B cell (primary cell): Measurements from ENCODE around the gene PITPNB. TPM values are rescaled to one million over a fixed set of nuclear protein-coding genes. Genes with fewer than 3 reads are reported as not detected.

Source experiments
- ATAC-seq: fragments of 200-7000 bp; cut with Tn5 transposase; one replicate; pipeline ENCODE4 v1.10.0; 2021; ENCODE audit warnings: low read depth, mild to moderate bottlenecking, moderate number of reproducible peaks, moderate library complexity
- CTCF ChIA-PET: fragments of 350-600 bp; sonication (Branson Sonifier 250); formaldehyde crosslinking; loops from one replicate; lab custom pipeline; 2021; ENCODE audit warnings: antibody characterized with exemption, inconsistent platforms; lab: Charles Lee
- POLR2A ChIA-PET: fragments of 350-600 bp; sonication (Branson Sonifier 250); formaldehyde crosslinking; loops from one replicate; lab custom pipeline; 2021; ENCODE audit warnings: antibody characterized with exemption; lab: Charles Lee
- DNase-seq: peaks from one replicate; pipeline ENCODE4 v3.0.0; 2013
- H2AFZ ChIP-seq: 2 replicates; pipeline ENCODE4 v1.6.1; 2012; ENCODE audit warnings: mild to moderate bottlenecking, low read depth, low read length; ENCODE audit not compliant: insufficient read depth, poor library complexity, severe bottlenecking
- H3K27ac ChIP-seq, 2 donors: 1 replicate in 1 of 2; 2 replicates in 1 of 2; pipeline ENCODE4 v1.5.1; 2012 to 2013; ENCODE audit warnings: low read length in 2 of 2, mild to moderate bottlenecking in 2 of 2, moderate library complexity in 1 of 2
- H3K27me3 ChIP-seq, 4 experiments: fragments of 200-600 bp in 1 of 4; sonication (generic) in 1 of 4; replicated peaks in 1 of 4; 1 replicate in 2 of 4; 2 replicates in 2 of 4; pipeline versions ENCODE4 v1.6.1 to v1.7.0; 2013 to 2016; ENCODE audit warnings: low read length in 3 of 4, mild to moderate bottlenecking in 2 of 4, mixed read lengths in 1 of 4, moderate library complexity in 1 of 4; ENCODE audit not compliant: insufficient read depth in 4 of 4, control insufficient read depth in 3 of 4; ENCODE audit errors: control extremely low read depth in 1 of 4
- H3K36me3 ChIP-seq, 2 experiments: replicated peaks in 1 of 2; 1 replicate in 1 of 2; 2 replicates in 1 of 2; pipeline versions ENCODE4 v1.6.1 to v1.7.1; 2013; ENCODE audit warnings: low read length in 1 of 2; ENCODE audit not compliant: insufficient read depth in 2 of 2, control insufficient read depth in 1 of 2; ENCODE audit errors: control extremely low read depth in 1 of 2, extremely low read depth in 1 of 2
- H3K4me1 ChIP-seq, 2 donors: fragments of 200-600 bp in 1 of 2; sonication (generic) in 1 of 2; 1 replicate in 1 of 2; 2 replicates in 1 of 2; pipeline versions ENCODE4 v1.5.1 to v1.6.1; 2013 to 2017; ENCODE audit warnings: low read length in 2 of 2; ENCODE audit not compliant: control insufficient read depth in 2 of 2, insufficient read depth in 2 of 2
- H3K4me2 ChIP-seq: replicated peaks from 2 replicates; pipeline ENCODE3; 2012; ENCODE audit warnings: mild to moderate bottlenecking, low read depth, low read length; ENCODE audit not compliant: poor library complexity, severe bottlenecking
- H3K4me3 ChIP-seq, 5 experiments: fragments of 200-600 bp in 1 of 5; sonication (generic) in 1 of 5; 1 replicate in 3 of 5; 2 replicates in 2 of 5; pipeline versions ENCODE4 v1.5.1 to v1.7.0; 2011 to 2016; ENCODE audit warnings: low read length in 4 of 5, mild to moderate bottlenecking in 4 of 5, low read depth in 2 of 5, control low read depth in 1 of 5, moderate library complexity in 1 of 5; ENCODE audit not compliant: insufficient read depth in 1 of 5; ENCODE audit errors: control extremely low read depth in 1 of 5, extremely low read depth in 1 of 5
- H3K79me2 ChIP-seq: fragments of 200-600 bp; sonication (generic); one replicate; pipeline ENCODE4 v1.6.0; 2016; ENCODE audit warnings: low read length; ENCODE audit not compliant: control insufficient read depth, insufficient read depth
- H3K9ac ChIP-seq: fragments of 200-600 bp; sonication (generic); 2 replicates; pipeline ENCODE4 v1.6.1; 2017; ENCODE audit warnings: mild to moderate bottlenecking, low read length, moderate library complexity
- H3K9me3 ChIP-seq, 3 donors: one replicate each; pipeline versions ENCODE4 v1.6.1 to v1.7.1; 2013; ENCODE audit warnings: low read length in 2 of 3; ENCODE audit not compliant: control insufficient read depth in 2 of 3, insufficient read depth in 1 of 3; ENCODE audit errors: control extremely low read depth in 1 of 3
- H4K20me1 ChIP-seq: 2 replicates; pipeline ENCODE4 v1.6.0; 2012; ENCODE audit warnings: mild to moderate bottlenecking, low read length; ENCODE audit not compliant: insufficient read depth, control insufficient read depth, poor library complexity, severe bottlenecking
- H3K27ac Mint-ChIP-seq: one replicate; pipeline ENCODE4 v1.8.0; 2021; ENCODE audit warnings: mixed read lengths
- H3K27me3 Mint-ChIP-seq: one replicate; pipeline ENCODE4 v1.8.0; 2021; ENCODE audit warnings: mixed read lengths
- H3K4me1 Mint-ChIP-seq: one replicate; pipeline ENCODE4 v1.8.0; 2021; ENCODE audit warnings: mixed read lengths
- H3K4me3 Mint-ChIP-seq: one replicate; pipeline ENCODE4 v1.8.0; 2021; ENCODE audit warnings: mixed read lengths
- H3K9me3 Mint-ChIP-seq: one replicate; pipeline ENCODE4 v1.8.0; 2022; ENCODE audit warnings: mixed read lengths; ENCODE audit not compliant: insufficient read depth
- EZH2 ChIP-seq: IDR thresholded peaks from 2 replicates; pipeline ENCODE4 v1.6.1; 2012; ENCODE audit warnings: borderline replicate concordance, low read depth, mild to moderate bottlenecking, moderate library complexity, low read length; ENCODE audit not compliant: insufficient read depth, poor library complexity, severe bottlenecking
- WGBS: methylation state at CpG from one replicate; pipeline ENCODE4 v1.1.5; 2013; ENCODE audit warnings: missing lambda C conversion rate; ENCODE audit not compliant: insufficient coverage; 5-methylcytosine and 5-hydroxymethylcytosine counted together
- intact Hi-C: fragments of 100-400 bp; cut with micrococcal nuclease; formaldehyde crosslinking; loops from one replicate; pipeline ENCODE4 v1.10.0; 2022
- polyA plus RNA-seq: library from polyadenylated mRNA; depleted of rRNA; stranded (reverse); fragments of >200 nt; gene quantifications from 2 replicates; pipeline ENCODE4 v1.2.3, GENCODE V29; 2012
- total RNA-seq, 2 donors: library from RNA; stranded (reverse); fragments of 120-200 nt in 1 of 2; gene quantifications; 1 replicate in 1 of 2; 2 replicates in 1 of 2; pipeline versions ENCODE4 v1.2.3 to v1.2.4, GENCODE V29; 2013 to 2022
- TF ChIP-seq, protein P1 (sequence below): fragments of 200-600 bp; IDR thresholded peaks from one replicate; pipeline ENCODE4 v1.8.0; 2022; ENCODE audit warnings: antibody characterized with exemption, mild to moderate bottlenecking

Gene PITPNB
- total and polyA plus RNA-seq, 2 donors (not counting 1 experiment from before 2014, with no cell fraction given): 17.5 to 82.3 TPM

DNA sequence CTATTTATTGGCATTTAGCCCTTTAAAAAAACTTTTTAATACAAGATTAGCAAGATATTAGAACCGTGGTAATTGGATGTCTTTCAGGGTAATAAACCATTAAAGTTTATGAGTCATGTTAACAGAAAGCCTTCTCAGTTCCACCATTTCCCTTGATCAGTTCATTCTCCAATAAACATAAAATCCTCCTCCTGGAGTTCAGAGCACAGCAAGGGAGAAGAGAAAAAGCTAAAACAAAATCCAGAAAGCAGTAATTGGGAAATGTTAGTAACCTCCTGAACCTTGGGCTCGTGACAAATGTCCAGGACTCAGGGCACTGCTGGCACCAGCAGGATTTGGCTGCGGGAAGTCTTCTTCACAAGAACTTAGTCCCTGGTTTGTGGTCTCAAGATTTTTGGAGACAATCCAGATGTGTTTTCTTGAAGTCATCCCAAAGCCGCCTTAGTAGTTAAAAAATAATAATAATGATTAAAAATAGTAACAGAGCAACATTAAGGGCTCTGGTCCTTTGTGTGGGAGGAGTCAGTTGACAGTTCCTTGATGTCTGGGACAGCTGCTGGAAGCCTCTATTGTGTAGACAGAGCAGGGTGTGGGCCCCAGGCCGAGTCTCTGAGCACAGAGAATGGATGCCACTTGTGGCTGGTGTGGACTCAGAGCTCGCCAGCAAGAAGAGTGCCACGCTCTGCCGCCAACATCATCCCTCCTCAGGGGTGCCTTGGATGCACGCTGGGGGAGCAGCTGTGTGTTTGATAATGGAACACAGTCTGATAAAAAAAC lies 43.4 kb upstream of the PITPNB start:
- no peak for ATAC-seq

DNA sequence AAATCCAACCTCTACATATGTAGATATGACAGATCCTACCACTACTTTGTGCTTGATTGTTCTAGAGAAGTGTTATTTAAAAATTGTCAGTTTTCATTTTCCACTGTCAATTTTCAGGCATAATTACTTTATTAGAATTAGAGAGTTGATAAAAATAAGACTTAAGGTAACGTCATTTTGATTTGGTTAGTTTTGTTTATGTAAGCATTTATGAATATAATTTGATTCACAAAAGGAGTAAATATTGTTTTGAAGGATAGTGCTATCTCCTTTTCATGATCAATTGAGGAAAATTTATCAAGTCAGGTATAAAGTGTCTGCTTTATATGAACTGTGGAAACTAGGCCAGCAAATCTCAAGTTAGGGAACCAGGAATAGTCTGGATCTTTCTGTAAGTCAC lies 42.6 kb upstream of the PITPNB start:
- Mint-ChIP-seq H3K4me1 (no peaks in the 10 kb centered on the region), H3K27me3 (no peaks in the 10 kb centered on the region), H3K27ac (no peak overlapping the region), H3K9me3 (no peaks in the 10 kb centered on the region), H3K4me3 (no peak overlapping the region)
- TF ChIP-seq, protein P1, sequence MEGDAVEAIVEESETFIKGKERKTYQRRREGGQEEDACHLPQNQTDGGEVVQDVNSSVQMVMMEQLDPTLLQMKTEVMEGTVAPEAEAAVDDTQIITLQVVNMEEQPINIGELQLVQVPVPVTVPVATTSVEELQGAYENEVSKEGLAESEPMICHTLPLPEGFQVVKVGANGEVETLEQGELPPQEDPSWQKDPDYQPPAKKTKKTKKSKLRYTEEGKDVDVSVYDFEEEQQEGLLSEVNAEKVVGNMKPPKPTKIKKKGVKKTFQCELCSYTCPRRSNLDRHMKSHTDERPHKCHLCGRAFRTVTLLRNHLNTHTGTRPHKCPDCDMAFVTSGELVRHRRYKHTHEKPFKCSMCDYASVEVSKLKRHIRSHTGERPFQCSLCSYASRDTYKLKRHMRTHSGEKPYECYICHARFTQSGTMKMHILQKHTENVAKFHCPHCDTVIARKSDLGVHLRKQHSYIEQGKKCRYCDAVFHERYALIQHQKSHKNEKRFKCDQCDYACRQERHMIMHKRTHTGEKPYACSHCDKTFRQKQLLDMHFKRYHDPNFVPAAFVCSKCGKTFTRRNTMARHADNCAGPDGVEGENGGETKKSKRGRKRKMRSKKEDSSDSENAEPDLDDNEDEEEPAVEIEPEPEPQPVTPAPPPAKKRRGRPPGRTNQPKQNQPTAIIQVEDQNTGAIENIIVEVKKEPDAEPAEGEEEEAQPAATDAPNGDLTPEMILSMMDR: no peak
- TF ChIP-seq EZH2: no peak
- Histone ChIP-seq H3K9me3 (peaks cover 0 to 4% (median 0%) of the 10 kb centered on the region in 3 donors), H3K4me3 (no peak overlapping the region), H3K9ac (no peak overlapping the region), H3K27me3 (no peaks in the 10 kb centered on the region), H4K20me1 (no peaks in the 10 kb centered on the region), H3K4me1 (no peaks in the 10 kb centered on the region), H3K36me3 (no peaks in the 10 kb centered on the region), H3K4me2 (no peak overlapping the region), H3K79me2 (no peaks in the 10 kb centered on the region), H3K27ac (no peak overlapping the region), H2AFZ (no peak overlapping the region)
- ChIA-PET POLR2A (no interaction called here), CTCF (no interaction called here)
- ATAC-seq (no peak), DNase-seq (no peak)
- intact Hi-C loops: no loop called here
- no CpG with 5 or more reads among the region's 1 CpG for WGBS

More for the DNA sequence above, 43.4 kb upstream of the PITPNB start:
- ChIA-PET CTCF (no interaction called here), POLR2A (no interaction called here)
- Mint-ChIP-seq H3K4me1 (no peaks in the 10 kb centered on the region), H3K27me3 (no peaks in the 10 kb centered on the region), H3K9me3 (no peaks in the 10 kb centered on the region), H3K4me3 (no peak overlapping the region), H3K27ac (no peak overlapping the region)
- Histone ChIP-seq H3K4me1 (no peaks in the 10 kb centered on the region), H3K36me3 (no peaks in the 10 kb centered on the region), H3K9me3 (no peaks in the 10 kb centered on the region), H3K4me2 (no peak overlapping the region), H3K79me2 (no peaks in the 10 kb centered on the region), H2AFZ (no peak overlapping the region), H4K20me1 (no peaks in the 10 kb centered on the region), H3K4me3 (no peak overlapping the region), H3K27ac (no peak overlapping the region), H3K9ac (no peak overlapping the region), H3K27me3 (no peaks in the 10 kb centered on the region)
- no peak for DNase-seq
- 85% methylated on average over 3 of the region's 9 CpGs for WGBS
- intact Hi-C loops: no loop called here
- TF ChIP-seq EZH2: no peak
- TF ChIP-seq, protein P1: no peak
